NB4 (cell line): ENCODE results near the gene CCIN.

ENCODE experiments used
- CTCF ChIP-seq: IDR thresholded peaks from one replicate; pipeline ENCODE4 v1.5.1; 2012; ENCODE audit warnings: low read depth, low read length
- MAX ChIP-seq: IDR thresholded peaks from 2 replicates; pipeline ENCODE4 v1.6.1; 2011; ENCODE audit warnings: low read depth, low read length
- POLR2A ChIP-seq: IDR thresholded peaks from 2 replicates; pipeline ENCODE4 v1.6.1; 2011; ENCODE audit warnings: mild to moderate bottlenecking; ENCODE audit not compliant: insufficient read length; ENCODE audit errors: extremely low read depth

- TF ChIP-seq CTCF (no peak), MAX (no peak), POLR2A (no peak)
Observed at GRCh38 chr9:36213387-36213786, 44.2 kb downstream of the CCIN start.
